Ishikawa (cell line): ENCODE measurements around the gene ATXN3L.

ENCODE experiments used
- CEBPB ChIP-seq: IDR thresholded peaks from 2 replicates; pipeline ENCODE4 v1.6.1; 2012
- CREB1 ChIP-seq: IDR thresholded peaks from 2 replicates; pipeline ENCODE4 v1.6.1; 2012; ENCODE audit warnings: low read depth
- EGR1 ChIP-seq: IDR thresholded peaks from 2 replicates; pipeline ENCODE4 v1.6.1; 2012
- FOXM1 ChIP-seq: IDR thresholded peaks from 2 replicates; pipeline ENCODE4 v1.6.1; 2012; ENCODE audit warnings: low read depth, borderline replicate concordance
- MAX ChIP-seq: IDR thresholded peaks from 2 replicates; pipeline ENCODE4 v1.6.1; 2012
- NFIC ChIP-seq: IDR thresholded peaks from 2 replicates; pipeline ENCODE4 v1.6.1; 2012
- REST ChIP-seq: IDR thresholded peaks from 2 replicates; pipeline ENCODE4 v1.6.1; 2012; ENCODE audit warnings: low read depth, mild to moderate bottlenecking
- TAF1 ChIP-seq: IDR thresholded peaks from 2 replicates; pipeline ENCODE4 v1.6.1; 2012; ENCODE audit warnings: low read depth, mild to moderate bottlenecking
- TCF12 ChIP-seq: IDR thresholded peaks from 2 replicates; pipeline ENCODE4 v1.6.1; 2012; ENCODE audit warnings: low read depth
- TEAD4 ChIP-seq: IDR thresholded peaks from 2 replicates; pipeline ENCODE4 v1.6.1; 2012
- USF1 ChIP-seq: IDR thresholded peaks from 2 replicates; pipeline ENCODE4 v1.6.1; 2012
- YY1 ChIP-seq: IDR thresholded peaks from 2 replicates; pipeline ENCODE4 v1.6.1; 2012; ENCODE audit warnings: low read depth

GRCh38 chrX:13287816-13288215, 32.0 kb downstream of the ATXN3L start:
- TF ChIP-seq CEBPB, result no peak
- no peak for TF ChIP-seq YY1
- TF ChIP-seq CREB1, result no peak
- TF ChIP-seq TCF12, result no peak
- TF ChIP-seq NFIC, result no peak
- TF ChIP-seq MAX, result no peak
- TF ChIP-seq TAF1, result no peak
- no peak for TF ChIP-seq EGR1
- no peak for TF ChIP-seq TEAD4
- TF ChIP-seq FOXM1, result no peak
- TF ChIP-seq REST, result no peak
- no peak for TF ChIP-seq USF1
